Activated CD4-positive, alpha-beta memory T cell treated with anti-CD3 and anti-CD28 coated beads for 36 hours (primary cell): ENCODE data around the gene XYLT2. TPM values are rescaled to one million over a fixed set of nuclear protein-coding genes. Genes with fewer than 3 reads are reported as not detected.
"Not testable (repeated sequence)": the region's sequence is repeated elsewhere in the genome, so short reads cannot be mapped to it uniquely, and the experiment has no call there.

ENCODE experiments used
- CTCF ChIA-PET: fragments of 350-600 bp; sonication (Branson Sonifier 250); formaldehyde crosslinking; loops from one replicate; lab custom pipeline; 2021; ENCODE audit warnings: antibody characterized with exemption, inconsistent platforms; lab: Charles Lee
- POLR2A ChIA-PET: fragments of 350-600 bp; sonication (Branson Sonifier 250); formaldehyde crosslinking; loops from one replicate; lab custom pipeline; 2021; ENCODE audit warnings: antibody characterized with exemption; lab: Charles Lee
- DNase-seq: peaks from one replicate; pipeline ENCODE4 v3.0.0-alpha.2; 2020
- H3K27ac Mint-ChIP-seq: one replicate; pipeline ENCODE4 v1.8.0; 2021; ENCODE audit warnings: mixed read lengths
- H3K27me3 Mint-ChIP-seq: one replicate; pipeline ENCODE4 v1.8.0; 2021; ENCODE audit warnings: mixed read lengths
- H3K36me3 Mint-ChIP-seq: one replicate; pipeline ENCODE4 v1.8.0; 2021; ENCODE audit warnings: mixed read lengths
- H3K4me1 Mint-ChIP-seq: one replicate; pipeline ENCODE4 v1.8.0; 2021; ENCODE audit warnings: low read depth, mixed read lengths
- H3K4me3 Mint-ChIP-seq: one replicate; pipeline ENCODE4 v1.8.0; 2021; ENCODE audit warnings: mild to moderate bottlenecking, mixed read lengths
- H3K9me3 Mint-ChIP-seq: one replicate; pipeline ENCODE4 v1.8.0; 2021; ENCODE audit warnings: mixed read lengths
- intact Hi-C: fragments of 100-400 bp; cut with micrococcal nuclease; formaldehyde crosslinking; loops from one replicate; pipeline ENCODE4 v1.15.1; 2023
- total RNA-seq, 2 experiments: library from RNA; stranded (reverse); gene quantifications; one replicate each; pipeline ENCODE4 v1.2.3, GENCODE V29; 2021

Gene XYLT2
- total RNA-seq, 2 experiments from 2014 or later, result 41.3 to 43.3 TPM

DNA sequence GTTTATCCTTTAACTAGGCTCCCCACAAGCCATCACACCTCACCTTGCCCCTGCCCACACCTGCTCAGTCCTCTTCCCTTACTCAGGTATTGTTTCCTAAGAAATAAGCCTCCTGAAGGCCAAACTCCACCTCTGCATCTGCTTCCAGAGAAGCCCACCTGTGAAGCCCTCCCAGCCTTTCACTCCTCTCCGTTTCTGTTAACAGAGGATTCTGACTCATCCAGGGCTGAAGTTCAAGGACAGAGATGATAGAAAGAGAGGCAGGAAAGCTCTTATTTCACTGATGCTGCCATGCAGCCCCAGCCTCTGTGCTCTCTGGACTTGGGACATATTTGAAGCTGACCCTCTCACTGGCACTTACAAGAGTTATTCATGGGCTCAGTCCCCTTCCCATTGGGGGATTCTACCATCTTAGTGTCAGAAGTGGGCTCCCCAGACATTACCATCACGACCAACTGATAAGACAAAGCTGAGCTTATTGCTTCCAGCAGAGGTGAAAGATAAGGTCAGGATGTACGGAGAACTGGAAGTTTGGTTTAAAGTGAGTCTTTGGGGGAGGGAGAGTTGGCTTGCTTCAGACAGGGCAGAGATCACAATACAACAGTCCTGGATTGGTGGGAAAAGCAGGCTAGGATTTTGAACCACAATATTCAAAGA lies 35.3 kb upstream of the XYLT2 start:
- Mint-ChIP-seq H3K9me3 (no peaks in the 10 kb centered on the region), H3K4me1 (peaks cover 39% of the 10 kb centered on the region), H3K36me3 (no peaks in the 10 kb centered on the region), H3K27me3 (peaks cover 16% of the 10 kb centered on the region), H3K27ac (peak overlapping the region; percentile 85), H3K4me3 (no peak overlapping the region)
- intact Hi-C loops, result loop anchor here (1.0 kb wide), 2 partner anchors 17 to 21 kb away; no protein-coding TSS in a partner anchor
- ChIA-PET CTCF (interaction anchor here (1.0 to 3.0 kb wide), 4 partner anchors 13 to 110 kb away, joined by 3 to 15 read pairs (median 6); partner anchors contain the start of gene LRRC59), POLR2A (interaction anchor here (1.0 to 1.4 kb wide), 2 partner anchors 14 to 35 kb away, joined by 3 to 4 read pairs; partner anchors contain the start of gene XYLT2)
- DNase-seq, result peak; percentile 22

DNA sequence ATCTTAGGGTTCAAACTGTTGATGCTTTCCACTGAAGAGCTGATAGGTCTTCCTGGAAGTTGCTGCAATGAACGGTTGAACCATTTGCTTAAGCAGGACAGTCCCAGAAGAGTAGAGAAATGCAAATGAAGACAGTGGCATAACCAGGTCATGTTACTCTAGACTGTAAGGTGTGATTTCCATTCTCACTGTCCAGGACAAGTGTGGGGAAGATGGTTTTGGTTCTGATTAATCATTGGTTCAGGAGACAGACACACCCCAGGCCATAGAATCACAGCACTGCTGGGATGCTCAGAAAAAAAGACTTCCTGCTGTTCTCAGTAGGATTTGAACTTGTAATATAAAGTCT lies 34.8 kb upstream of the XYLT2 start:
- POLR2A ChIA-PET, result interaction anchor here (1.4 kb wide), 1 partner anchor 35 kb away, joined by 4 read pairs; the partner anchor contains the start of gene XYLT2
- peak overlapping the region; percentile 85 for H3K27ac Mint-ChIP-seq
- peaks cover 13% of the 10 kb centered on the region for H3K27me3 Mint-ChIP-seq
- DNase-seq, result peak; percentile 36
- CTCF ChIA-PET, result interaction anchor here (1.0 to 3.0 kb wide), 4 partner anchors 14 to 111 kb away, joined by 3 to 15 read pairs (median 6); partner anchors contain the start of gene LRRC59
- no peak overlapping the region for H3K4me3 Mint-ChIP-seq
- H3K4me1 Mint-ChIP-seq, result peaks cover 39% of the 10 kb centered on the region
- no peaks in the 10 kb centered on the region for H3K36me3 Mint-ChIP-seq
- H3K9me3 Mint-ChIP-seq, result no peaks in the 10 kb centered on the region
- intact Hi-C loops, result loop anchor here (1.0 kb wide), 2 partner anchors 16 to 20 kb away; no protein-coding TSS in a partner anchor

DNA sequence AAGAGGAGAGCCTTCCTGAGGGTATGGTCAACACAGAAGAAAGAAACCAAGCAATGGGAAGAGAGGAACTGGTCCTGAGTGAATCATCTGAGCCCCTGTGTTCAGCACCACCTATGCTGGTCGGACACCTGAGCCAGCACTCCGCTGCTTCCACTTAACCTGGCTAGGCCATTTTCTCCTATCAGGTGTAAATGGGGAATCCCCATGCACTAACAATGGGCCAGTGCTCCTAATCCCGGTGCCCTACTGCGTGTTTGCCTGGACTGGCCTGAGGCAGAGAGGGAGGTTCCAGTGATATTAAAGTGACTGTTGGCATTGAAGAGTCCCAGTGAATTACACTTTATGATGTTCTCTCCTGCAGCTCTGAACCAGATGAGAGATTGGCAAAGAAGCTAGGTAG lies 34.4 kb upstream of the XYLT2 start:
- Mint-ChIP-seq H3K36me3 (no peaks in the 10 kb centered on the region), H3K4me3 (no peak overlapping the region)

DNA sequence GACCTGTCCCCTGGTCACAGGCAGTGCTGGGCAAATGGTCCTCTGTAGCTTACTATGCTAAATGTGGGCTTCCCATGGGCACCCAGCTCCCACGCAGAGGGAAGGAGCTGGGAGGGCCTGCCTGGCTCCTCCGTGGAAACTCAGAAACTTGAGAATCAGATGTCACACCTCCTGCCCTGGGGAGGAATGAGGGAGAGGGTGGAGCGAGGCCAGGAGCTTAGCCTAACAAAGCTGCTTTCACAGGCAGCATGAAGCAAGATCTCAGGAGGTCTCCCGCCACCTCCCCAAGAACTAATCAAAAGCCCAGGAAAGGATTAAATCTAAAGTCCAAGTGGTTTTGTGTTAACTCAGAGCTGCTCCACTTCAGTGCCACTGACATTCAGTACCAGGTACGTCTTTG lies 33.6 kb upstream of the XYLT2 start:
- Mint-ChIP-seq H3K9me3 (no peaks in the 10 kb centered on the region), H3K27ac (no peak overlapping the region), H3K27me3 (peaks cover 11% of the 10 kb centered on the region), H3K4me3 (no peak overlapping the region), H3K36me3 (no peaks in the 10 kb centered on the region), H3K4me1 (peaks cover 32% of the 10 kb centered on the region)
- intact Hi-C loops, result no loop called here
- ChIA-PET POLR2A (no interaction called here), CTCF (interaction anchor here (1.1 to 2.7 kb wide), 4 partner anchors 50 to 143 kb away, joined by 4 to 8 read pairs (median 6); partner anchors contain the start of gene LRRC59)
- DNase-seq, result no peak

More for the DNA sequence above, 34.4 kb upstream of the XYLT2 start:
- H3K27me3 Mint-ChIP-seq, result peaks cover 11% of the 10 kb centered on the region
- ChIA-PET POLR2A (interaction anchor here (1.4 kb wide), 1 partner anchor 35 kb away, joined by 4 read pairs; the partner anchor contains the start of gene XYLT2), CTCF (interaction anchor here (1.4 to 2.7 kb wide), 2 partner anchors 50 to 86 kb away, joined by 5 to 6 read pairs; partner anchors contain the start of gene LRRC59)
- peaks cover 36% of the 10 kb centered on the region for H3K4me1 Mint-ChIP-seq
- no peak for DNase-seq
- no peaks in the 10 kb centered on the region for H3K9me3 Mint-ChIP-seq
- peak overlapping the region; percentile 85 for H3K27ac Mint-ChIP-seq
- intact Hi-C loops, result loop anchor here (1.0 kb wide), 2 partner anchors 16 to 20 kb away; no protein-coding TSS in a partner anchor

DNA sequence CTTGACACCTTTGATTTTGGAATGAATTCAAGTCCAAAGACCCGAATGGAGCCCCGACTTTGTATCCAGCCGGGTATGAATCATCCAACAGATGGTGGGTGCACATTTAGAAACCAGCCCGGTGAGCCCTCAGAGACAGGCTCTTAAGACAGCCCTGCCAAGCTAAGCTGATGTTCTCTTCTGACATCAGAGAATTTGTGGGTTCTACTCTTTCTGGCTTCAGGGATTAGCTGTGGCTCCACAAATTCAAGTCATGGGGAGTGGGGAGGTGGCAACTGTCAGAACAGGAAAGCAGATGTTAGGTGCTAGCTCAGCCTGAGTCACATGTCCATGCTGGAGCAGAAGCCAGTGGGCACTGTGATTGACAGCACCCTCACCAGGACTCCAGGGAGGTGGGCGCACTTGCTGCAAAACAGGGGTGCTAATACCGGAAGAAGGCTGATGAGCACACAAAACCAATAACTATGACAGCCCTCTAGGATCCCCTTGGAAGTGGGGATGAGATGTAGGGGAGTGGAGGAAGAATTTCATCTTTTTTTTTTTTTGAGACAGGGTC lies 31.4 kb upstream of the XYLT2 start:
- POLR2A ChIA-PET, result no interaction called here
- H3K27ac Mint-ChIP-seq, result no peak overlapping the region
- CTCF ChIA-PET, result interaction anchor here (0.6 kb wide), 1 partner anchor 9 kb away, joined by 3 read pairs; no protein-coding TSS in a partner anchor
- H3K27me3 Mint-ChIP-seq, result peaks cover 11% of the 10 kb centered on the region
- H3K4me3 Mint-ChIP-seq, result no peak overlapping the region
- DNase-seq, result no peak
- intact Hi-C loops, result no loop called here
- no peaks in the 10 kb centered on the region for H3K9me3 Mint-ChIP-seq
- no peaks in the 10 kb centered on the region for H3K36me3 Mint-ChIP-seq
- peaks cover 17% of the 10 kb centered on the region for H3K4me1 Mint-ChIP-seq

DNA sequence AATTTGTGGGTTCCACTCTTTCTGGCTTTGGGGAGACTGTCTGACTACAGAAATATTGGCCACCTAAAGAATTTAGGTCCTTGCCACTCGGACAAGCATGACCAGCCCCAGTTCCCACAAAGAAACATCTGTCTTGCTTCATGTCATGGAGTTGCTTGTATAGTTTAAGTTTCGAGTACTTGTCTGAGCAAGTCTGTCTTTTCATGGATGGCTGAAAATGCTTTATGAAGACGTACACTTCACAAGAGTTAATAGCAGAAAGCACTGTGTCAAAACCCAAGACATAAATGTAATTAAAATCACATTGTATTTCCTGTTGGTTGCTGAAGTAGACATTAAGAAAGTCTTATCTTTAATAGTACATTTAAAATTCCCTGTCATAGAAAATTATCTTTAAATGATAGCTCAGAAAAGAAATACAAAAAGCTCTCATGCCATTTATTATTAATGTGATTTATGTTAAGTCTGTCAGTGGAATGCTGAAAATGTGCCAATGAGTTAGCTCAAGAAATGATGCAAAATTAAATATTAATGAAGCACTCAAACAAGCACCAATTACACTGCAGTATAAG lies 29.8 kb upstream of the XYLT2 start:
- Mint-ChIP-seq H3K27ac (no peak overlapping the region), H3K4me3 (no peak overlapping the region), H3K9me3 (no peaks in the 10 kb centered on the region), H3K4me1 (peaks cover 7% of the 10 kb centered on the region), H3K27me3 (peaks cover 7% of the 10 kb centered on the region), H3K36me3 (no peaks in the 10 kb centered on the region)
- POLR2A ChIA-PET, result interaction anchor here (0.7 to 1.0 kb wide), 2 partner anchors 31 to 651 kb away, joined by 3 to 6 read pairs; no protein-coding TSS in a partner anchor
- CTCF ChIA-PET, result interaction anchor here (0.9 to 1.6 kb wide), 3 partner anchors 116 to 202 kb away, joined by 3 to 6 read pairs (median 5); no protein-coding TSS in a partner anchor
- intact Hi-C loops, result no loop called here
- no peak for DNase-seq

DNA sequence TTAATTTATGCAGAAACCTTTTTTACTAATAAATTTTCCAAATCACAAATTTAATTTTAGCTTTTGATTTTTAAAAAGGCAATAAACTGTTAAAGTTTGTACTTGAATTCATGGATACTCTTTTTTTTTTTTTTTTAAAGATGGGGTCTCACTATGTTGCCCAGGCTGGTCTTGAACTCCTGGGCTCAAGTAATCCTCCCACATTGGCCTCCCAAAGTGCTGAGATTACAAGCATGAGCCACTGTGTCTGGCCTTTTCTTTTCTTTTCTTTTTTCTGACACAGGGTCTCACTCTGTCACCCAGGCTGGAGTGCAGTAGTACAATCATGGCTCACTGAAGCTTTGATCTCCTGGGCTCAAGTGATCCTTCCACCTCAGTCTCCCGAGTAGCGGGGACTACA lies 29.3 kb upstream of the XYLT2 start:
- H3K27ac Mint-ChIP-seq, H3K27me3 Mint-ChIP-seq, intact Hi-C loops, H3K4me1 Mint-ChIP-seq, H3K36me3 Mint-ChIP-seq, DNase-seq, H3K4me3 Mint-ChIP-seq, H3K9me3 Mint-ChIP-seq: not testable (repeated sequence)
- ChIA-PET POLR2A (interaction anchor here (0.7 to 1.0 kb wide), 2 partner anchors 30 to 651 kb away, joined by 3 to 6 read pairs; no protein-coding TSS in a partner anchor), CTCF (interaction anchor here (0.9 to 1.6 kb wide), 3 partner anchors 116 to 202 kb away, joined by 3 to 6 read pairs (median 5); no protein-coding TSS in a partner anchor)

DNA sequence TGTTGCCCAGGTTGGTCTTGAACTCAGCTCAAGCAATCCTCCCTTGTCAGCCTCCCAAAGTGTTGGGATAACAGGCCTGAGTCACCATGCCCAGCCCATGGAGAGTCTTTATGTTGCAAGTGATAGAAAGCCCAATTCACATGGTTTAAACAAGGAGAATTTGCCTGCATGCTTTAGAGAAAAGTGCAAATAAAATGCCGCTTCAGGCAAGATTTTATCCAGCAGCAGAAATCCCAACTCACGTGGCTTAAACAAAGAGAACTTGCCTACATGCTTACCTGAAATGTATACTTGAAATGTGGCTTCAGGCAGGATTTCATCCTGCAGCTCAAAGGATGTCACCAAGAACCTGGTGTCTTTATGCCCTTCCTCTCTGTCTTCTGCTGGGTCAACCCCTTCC lies 28.8 kb upstream of the XYLT2 start:
- H3K27ac Mint-ChIP-seq, result no peak overlapping the region
- no peaks in the 10 kb centered on the region for H3K36me3 Mint-ChIP-seq
- no peaks in the 10 kb centered on the region for H3K4me1 Mint-ChIP-seq
- no peak overlapping the region for H3K4me3 Mint-ChIP-seq
- ChIA-PET CTCF (interaction anchor here (0.6 to 1.6 kb wide), 3 partner anchors 117 to 203 kb away, joined by 3 to 5 read pairs (median 3); no protein-coding TSS in a partner anchor), POLR2A (interaction anchor here (1.0 kb wide), 1 partner anchor 30 kb away, joined by 3 read pairs; no protein-coding TSS in a partner anchor)
- no peak for DNase-seq
- no peaks in the 10 kb centered on the region for H3K9me3 Mint-ChIP-seq
- intact Hi-C loops, result no loop called here
- peaks cover 7% of the 10 kb centered on the region for H3K27me3 Mint-ChIP-seq

DNA sequence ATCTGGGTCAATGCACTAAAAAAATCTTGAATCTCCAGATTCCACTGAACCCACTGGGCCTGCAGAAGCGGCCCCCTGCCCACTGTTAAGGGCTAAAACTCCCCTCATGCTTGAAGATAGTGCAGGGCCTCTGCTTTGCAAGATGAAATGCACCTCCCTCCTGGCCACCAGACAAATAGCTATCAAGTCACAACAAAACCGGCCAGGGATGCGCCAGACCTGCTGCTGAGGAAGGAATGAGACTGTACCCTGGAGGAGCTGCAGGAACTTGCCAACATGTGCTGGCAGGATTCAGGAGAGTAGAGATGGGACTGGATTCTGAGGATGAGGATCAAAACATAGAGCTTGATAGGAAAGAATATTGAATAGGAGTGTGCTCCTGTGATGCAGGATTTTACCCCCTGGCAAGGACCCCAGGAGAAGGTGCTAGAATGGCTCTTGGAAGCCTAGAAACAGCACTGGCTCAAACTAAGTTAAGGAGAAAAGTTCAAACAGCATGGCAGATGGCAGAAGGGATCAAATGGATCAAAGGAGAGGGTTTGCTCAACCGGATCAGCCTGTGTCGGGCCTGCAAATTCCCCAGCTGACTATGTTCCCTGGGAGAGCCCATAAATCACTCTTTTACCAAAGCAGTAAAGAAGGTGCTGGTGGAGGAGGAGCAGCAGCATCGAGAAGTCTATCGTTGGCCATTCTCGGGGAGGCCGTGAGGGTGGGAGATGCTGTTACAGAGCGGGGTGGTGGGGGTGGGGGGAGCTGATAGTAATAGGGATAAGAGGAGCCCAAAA lies 27.2 kb upstream of the XYLT2 start:
- H3K4me1 Mint-ChIP-seq, result no peaks in the 10 kb centered on the region
- POLR2A ChIA-PET, result no interaction called here

DNA sequence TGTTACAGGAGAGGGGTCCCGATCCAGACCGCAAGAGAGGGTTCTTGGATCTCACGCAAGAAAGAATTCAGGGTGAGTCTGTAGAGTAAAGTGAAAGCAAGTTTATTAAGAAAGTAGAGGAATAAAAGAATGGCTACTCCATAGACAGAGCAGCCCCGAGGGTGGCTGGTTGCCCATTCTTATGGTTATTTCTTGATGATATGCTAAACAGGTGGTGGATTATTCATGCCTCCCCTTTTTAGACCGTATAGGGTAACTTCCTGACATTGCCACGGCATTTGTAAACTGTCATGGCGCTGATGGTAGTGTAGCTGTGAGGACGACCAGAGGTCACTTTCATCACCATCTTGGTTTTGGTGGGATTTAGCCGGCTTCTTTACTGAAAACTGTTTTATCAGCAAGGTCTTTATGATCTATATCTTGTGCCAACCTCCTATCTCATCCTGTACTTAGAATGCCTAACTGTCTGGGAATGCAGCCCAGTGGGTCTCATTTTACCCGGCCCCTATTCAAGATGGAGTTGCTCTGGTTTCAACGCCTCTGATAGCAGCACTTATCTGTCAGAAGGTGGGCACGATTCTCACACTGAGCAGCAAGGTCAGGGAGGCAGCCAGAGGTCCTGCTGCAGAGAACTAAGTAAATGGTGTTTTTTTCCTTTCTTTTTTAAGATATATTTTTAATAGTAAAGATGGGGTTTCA lies 26.5 kb upstream of the XYLT2 start:
- CTCF ChIA-PET, result interaction anchor here (1.0 kb wide), 1 partner anchor 43 kb away, joined by 3 read pairs; no protein-coding TSS in a partner anchor
- H3K9me3 Mint-ChIP-seq, result no peaks in the 10 kb centered on the region
- H3K4me1 Mint-ChIP-seq, result no peaks in the 10 kb centered on the region
- POLR2A ChIA-PET, result no interaction called here
- peaks cover 5% of the 10 kb centered on the region for H3K27me3 Mint-ChIP-seq
- H3K36me3 Mint-ChIP-seq, result no peaks in the 10 kb centered on the region
- no peak overlapping the region for H3K4me3 Mint-ChIP-seq
- DNase-seq, result no peak
- no peak overlapping the region for H3K27ac Mint-ChIP-seq
- intact Hi-C loops, result no loop called here

More for the DNA sequence above, 27.2 kb upstream of the XYLT2 start:
- peaks cover 5% of the 10 kb centered on the region for H3K27me3 Mint-ChIP-seq
- H3K9me3 Mint-ChIP-seq, result no peaks in the 10 kb centered on the region
- no peaks in the 10 kb centered on the region for H3K36me3 Mint-ChIP-seq
- CTCF ChIA-PET, result interaction anchor here (1.0 kb wide), 1 partner anchor 43 kb away, joined by 3 read pairs; no protein-coding TSS in a partner anchor
- no peak for DNase-seq
- H3K4me3 Mint-ChIP-seq, result no peak overlapping the region
- no peak overlapping the region for H3K27ac Mint-ChIP-seq
- intact Hi-C loops, result no loop called here
